H1 (cell line): ENCODE data around the gene GSAP. TPM values are rescaled to one million over a fixed set of nuclear protein-coding genes. Genes with fewer than 3 reads are reported as not detected.

ENCODE experiments used
- CTCF ChIA-PET: fragments of 300-600 bp; sonication (Branson Sonifier 250); formaldehyde crosslinking; loops from one replicate; lab custom pipeline; 2021; ENCODE audit not compliant: partially characterized antibody; lab: Charles Lee
- POLR2A ChIA-PET: fragments of 300-600 bp; sonication (Branson Sonifier 250); formaldehyde crosslinking; loops from one replicate; lab custom pipeline; 2021; ENCODE audit warnings: inconsistent platforms; ENCODE audit not compliant: partially characterized antibody; lab: Charles Lee
- DNase-seq, 2 experiments: peaks; one replicate each; pipeline versions ENCODE4 v3.0.0 to v3.0.0-alpha.2; 2010 to 2022; ENCODE audit warnings: low spot score in 2 of 2, low read depth in 1 of 2, mixed read lengths in 1 of 2
- FAIRE-seq: peaks from 2 replicates; lab custom pipeline; 2011; peaks lifted over from hg19 to GRCh38; lab: Jason Lieb, UNC
- H2AFZ ChIP-seq: 2 replicates; pipeline ENCODE4 v1.8.1; 2012; ENCODE audit warnings: low read length, inconsistent platforms
- H2AK5ac ChIP-seq: 2 replicates; pipeline ENCODE4 v1.6.1; 2013; ENCODE audit warnings: low read depth, low read length
- H2BK120ac ChIP-seq: replicated peaks from 2 replicates; pipeline ENCODE3; 2013; ENCODE audit warnings: low read depth, low read length, inconsistent platforms
- H2BK12ac ChIP-seq: 2 replicates; pipeline ENCODE4 v1.6.1; 2013; ENCODE audit warnings: low read depth, low read length
- H2BK15ac ChIP-seq: 2 replicates; pipeline ENCODE4 v1.6.1; 2013; ENCODE audit warnings: low read length
- H2BK20ac ChIP-seq: 2 replicates; pipeline ENCODE4 v1.6.1; 2013; ENCODE audit warnings: low read length
- H2BK5ac ChIP-seq: 2 replicates; pipeline ENCODE4 v1.6.1; 2013; ENCODE audit warnings: low read depth, low read length
- H3K14ac ChIP-seq: 2 replicates; pipeline ENCODE4 v1.6.1; 2013; ENCODE audit warnings: inconsistent platforms; ENCODE audit not compliant: insufficient read length
- H3K18ac ChIP-seq: 2 replicates; pipeline ENCODE4 v1.6.1; 2013; ENCODE audit warnings: low read length; ENCODE audit errors: extremely low read depth
- H3K23ac ChIP-seq: 2 replicates; pipeline ENCODE4 v1.6.1; 2013; ENCODE audit warnings: inconsistent platforms; ENCODE audit not compliant: insufficient read length
- H3K23me2 ChIP-seq: 2 replicates; pipeline ENCODE4 v1.6.1; 2013; ENCODE audit warnings: low read depth, low read length
- H3K27ac ChIP-seq: 2 replicates; pipeline ENCODE4 v1.6.1; 2011; ENCODE audit warnings: low read depth, low read length, inconsistent platforms
- H3K27me3 ChIP-seq, 4 experiments: replicated peaks in 1 of 4; 1 replicate in 1 of 4; 2 replicates in 3 of 4; pipeline versions ENCODE4 v1.6.1 to v1.8.1; 2011 to 2013; ENCODE audit warnings: low read length in 3 of 4, mild to moderate bottlenecking in 3 of 4, inconsistent platforms in 2 of 4, mixed read lengths in 2 of 4, moderate library complexity in 1 of 4; ENCODE audit not compliant: control insufficient read depth in 3 of 4, insufficient read depth in 3 of 4; ENCODE audit errors: extremely low read depth in 1 of 4
- H3K36me3 ChIP-seq, 4 experiments: 2 replicates each; pipeline versions ENCODE4 v1.6.1 to v1.8.1; 2011 to 2013; ENCODE audit warnings: mild to moderate bottlenecking in 4 of 4, low read length in 3 of 4, moderate library complexity in 2 of 4, control low read depth in 1 of 4, inconsistent platforms in 1 of 4; ENCODE audit not compliant: insufficient read depth in 4 of 4, control insufficient read depth in 2 of 4
- H3K4ac ChIP-seq: replicated peaks from 2 replicates; pipeline ENCODE3; 2013; ENCODE audit warnings: low read length, low read depth, mixed read lengths, inconsistent platforms; ENCODE audit not compliant: insufficient read length
- H3K4me1 ChIP-seq, 4 experiments: replicated peaks in 1 of 4; 1 replicate in 1 of 4; 2 replicates in 3 of 4; pipeline versions ENCODE4 v1.6.1 to v1.8.1; 2011 to 2013; ENCODE audit warnings: low read length in 3 of 4, inconsistent platforms in 2 of 4, mixed read lengths in 1 of 4; ENCODE audit not compliant: insufficient read depth in 4 of 4, control insufficient read depth in 3 of 4
- H3K4me2 ChIP-seq, 2 experiments: 2 replicates each; pipeline versions ENCODE4 v1.6.1 to v1.8.1; 2011 to 2013; ENCODE audit warnings: low read depth in 2 of 2, low read length in 2 of 2, control low read depth in 1 of 2, inconsistent platforms in 1 of 2, mild to moderate bottlenecking in 1 of 2; ENCODE audit not compliant: insufficient read depth in 1 of 2
- H3K4me3 ChIP-seq, 4 experiments: fragments of 200-600, 300-600 bp in 1 of 4; sonication (generic), shearing (Covaris generic), sonication (Bioruptor Twin) in 1 of 4; 2 replicates each; pipeline versions ENCODE4 v1.5.1 to v1.8.1; 2011 to 2016; ENCODE audit warnings: low read length in 4 of 4, low read depth in 3 of 4, control low read depth in 2 of 4, inconsistent platforms in 2 of 4, mild to moderate bottlenecking in 2 of 4, mixed read lengths in 1 of 4, moderate library complexity in 1 of 4; ENCODE audit not compliant: insufficient read depth in 2 of 4; ENCODE audit errors: extremely low read depth in 1 of 4
- H3K56ac ChIP-seq: replicated peaks from 2 replicates; pipeline ENCODE3; 2013; ENCODE audit warnings: low read depth, mild to moderate bottlenecking, mixed read lengths, low read length, inconsistent platforms; ENCODE audit not compliant: insufficient read length
- H3K79me1 ChIP-seq: 2 replicates; pipeline ENCODE4 v1.6.1; 2013; ENCODE audit warnings: low read depth, low read length, control low read depth
- H3K79me2 ChIP-seq, 2 experiments: 2 replicates each; pipeline versions ENCODE4 v1.6.1 to v1.8.1; 2012 to 2013; ENCODE audit warnings: low read length in 2 of 2, mild to moderate bottlenecking in 2 of 2, inconsistent platforms in 1 of 2; ENCODE audit not compliant: insufficient read depth in 2 of 2, control insufficient read depth in 1 of 2
- H3K9ac ChIP-seq, 4 experiments: replicated peaks in 1 of 4; 1 replicate in 1 of 4; 2 replicates in 3 of 4; pipeline versions ENCODE4 v1.6.1 to v1.8.1; 2011 to 2013; ENCODE audit warnings: low read depth in 3 of 4, low read length in 3 of 4, control low read depth in 2 of 4, mild to moderate bottlenecking in 2 of 4, moderate library complexity in 2 of 4, inconsistent platforms in 1 of 4; ENCODE audit errors: extremely low read depth in 1 of 4
- H3K9me3 ChIP-seq, 2 experiments: 2 replicates each; pipeline versions ENCODE4 v1.6.1 to v1.8.1; 2012 to 2013; ENCODE audit warnings: mild to moderate bottlenecking in 2 of 2, moderate library complexity in 2 of 2, control low read depth in 1 of 2, inconsistent platforms in 1 of 2, low read depth in 1 of 2, low read length in 1 of 2, mixed read lengths in 1 of 2; ENCODE audit not compliant: insufficient read depth in 2 of 2
- H4K20me1 ChIP-seq, 2 experiments: replicated peaks in 1 of 2; 2 replicates each; pipeline versions ENCODE3 to v1.8.1; 2011 to 2013; ENCODE audit warnings: inconsistent platforms in 2 of 2, low read length in 2 of 2, mild to moderate bottlenecking in 1 of 2; ENCODE audit not compliant: insufficient read depth in 2 of 2, control insufficient read depth in 1 of 2
- H4K5ac ChIP-seq: 2 replicates; pipeline ENCODE4 v1.6.1; 2013; ENCODE audit warnings: low read length, low read depth, mixed read lengths, inconsistent platforms; ENCODE audit not compliant: insufficient read length
- H4K8ac ChIP-seq: 2 replicates; pipeline ENCODE4 v1.8.0; 2013; ENCODE audit warnings: mild to moderate bottlenecking, moderate library complexity, low read length, inconsistent platforms; ENCODE audit not compliant: insufficient read depth; ENCODE audit errors: extremely low read depth
- H4K91ac ChIP-seq: replicated peaks from 2 replicates; pipeline ENCODE3; 2013; ENCODE audit warnings: low read length, mixed read lengths, inconsistent platforms; ENCODE audit not compliant: insufficient read length
- HDAC2 ChIP-seq, 2 experiments: fragments of 300-600 bp in 1 of 2; sonication (generic) in 1 of 2; IDR thresholded peaks; 2 replicates each; pipeline ENCODE4 v1.6.1; 2011 to 2012; ENCODE audit warnings: low read depth in 2 of 2, low read length in 2 of 2, mild to moderate bottlenecking in 2 of 2, moderate library complexity in 2 of 2, borderline replicate concordance in 1 of 2, inconsistent platforms in 1 of 2
- KDM4A ChIP-seq: IDR thresholded peaks from one replicate; pipeline ENCODE4 v1.7.1; 2012; ENCODE audit warnings: low read depth, mild to moderate bottlenecking, moderate library complexity, low read length, inconsistent platforms; ENCODE audit not compliant: severe bottlenecking
- TAF1 ChIP-seq: IDR thresholded peaks from 2 replicates; pipeline ENCODE4 v1.6.1; 2011; ENCODE audit warnings: mild to moderate bottlenecking, low read depth, low read length
- WGBS, 2 experiments: shearing (Covaris generic) in 1 of 2; methylation state at CpG; one replicate each; pipeline versions ENCODE4 v1.1.6 to v1.1.7; 2013 to 2015; ENCODE audit warnings: low lambda C conversion rate in 2 of 2, mixed read lengths in 2 of 2, inconsistent platforms in 1 of 2, low coverage in 1 of 2, missing lambda C conversion rate in 1 of 2; ENCODE audit not compliant: insufficient replicate concordance in 2 of 2, insufficient coverage in 1 of 2, insufficient read length in 1 of 2; ENCODE audit errors: extremely low coverage in 1 of 2, missing lambda C conversion rate in 1 of 2; 5-methylcytosine and 5-hydroxymethylcytosine counted together
- polyA plus RNA-seq, 7 experiments: library from polyadenylated mRNA; depleted of rRNA in 3 of 7; stranded (reverse) in 5 of 7; unstranded in 2 of 7; fragments of >200 nt in 5 of 7; fragments of 200-250 nt in 2 of 7; gene quantifications; 1 replicate in 5 of 7; 2 replicates in 1 of 7; 4 replicates in 1 of 7; pipeline versions ENCODE4 v1.2.1 to v1.2.3, GENCODE V29; 2011 to 2013; ENCODE audit warnings: missing spikeins in 2 of 7, mixed read lengths in 2 of 7
- total RNA-seq: library from RNA; stranded (reverse); fragmentation: NEBNext Ultra II Directional; extraction: Animal tissue kit (Norgen Biotek cat#: 25700); gene quantifications from 2 replicates; pipeline ENCODE4 v1.2.1, GENCODE V29; 2021

Gene GSAP
- total and polyA plus RNA-seq, 2 of the 8 experiments (the other 6 are each of a cell fraction or from before 2014, with no cell fraction given) = 0.93 to 2.1 TPM

DNA sequence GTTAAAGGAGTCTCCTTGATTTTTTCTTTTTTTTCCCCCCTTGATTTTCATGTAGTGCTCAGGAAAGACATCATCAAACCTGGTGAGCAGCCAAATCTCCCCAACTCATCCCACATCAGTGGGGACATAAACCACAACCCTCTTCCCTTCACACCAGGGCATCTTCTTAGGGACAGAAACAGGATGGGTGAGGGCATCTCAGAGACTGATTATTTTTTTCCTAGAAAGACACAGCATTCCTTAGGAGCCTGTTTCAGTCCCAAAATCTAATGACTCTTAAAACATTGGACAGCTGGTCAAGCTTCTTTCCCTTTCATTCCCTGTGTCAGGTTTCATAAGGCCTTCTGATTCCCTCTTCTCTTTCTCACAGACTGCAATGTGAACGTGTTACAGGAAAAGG lies 31.5 kb upstream of the GSAP start:
- Histone ChIP-seq H3K23me2 (no peaks in the 10 kb centered on the region), H4K20me1 (no peaks in the 10 kb centered on the region), H4K8ac (no peak overlapping the region), H3K56ac (no peak overlapping the region), H3K9ac (no peak overlapping the region), H2AK5ac (no peak overlapping the region), H2BK20ac (no peak overlapping the region), H2BK5ac (no peak overlapping the region), H3K14ac (no peak overlapping the region), H3K27me3 (no peaks in the 10 kb centered on the region), H3K4ac (no peak overlapping the region), H4K91ac (no peak overlapping the region), H3K27ac (no peak overlapping the region), H3K79me2 (no peaks in the 10 kb centered on the region), H3K4me1 (peaks cover 0 to 7% (median 1%) of the 10 kb centered on the region in 4 experiments; a peak in 4 of 7 replicates), H3K9me3 (no peaks in the 10 kb centered on the region), H2BK15ac (no peak overlapping the region), H4K5ac (no peak overlapping the region), H3K36me3 (no peaks in the 10 kb centered on the region), H3K23ac (no peak overlapping the region), H3K4me3 (no peak overlapping the region), H2AFZ (no peak overlapping the region), H3K4me2 (no peak overlapping the region), H3K79me1 (no peaks in the 10 kb centered on the region), H2BK12ac (no peak overlapping the region), H2BK120ac (no peak overlapping the region), H3K18ac (no peak overlapping the region)
- TF ChIP-seq KDM4A (no peak), TAF1 (no peak), HDAC2 (IDR thresholded peaks at IDR 0.05; ENCODE audit: borderline replicate concordance in 1 of 2, low read depth in 2 of 2, low read length in 2 of 2) (no peak)
- WGBS, 2 experiments = 100% methylated on average over 1 of the region's 1 CpG; no CpG with 5 or more reads in 1 of the 2 experiments
- DNase-seq (no peak), FAIRE-seq (no peak)
- CTCF ChIA-PET = no interaction called here
- POLR2A ChIA-PET = no interaction called here
